Stimulated activated CD8-positive, alpha-beta memory T cell treated with anti-CD3 and anti-CD28 coated beads, Interleukin-4, amount 100 ng/mL, for 1 hour (primary cell): ENCODE results near the gene POLR3E.
A peak's percentile ranks its signal among the peaks of the same experiment; 100 is the strongest.
"Not testable (repeated sequence)": the region's sequence is repeated elsewhere in the genome, so short reads cannot be mapped to it uniquely, and the experiment has no call there.

Experiments
- DNase-seq, 2 donors: peaks; one replicate each; pipeline ENCODE4 v3.0.0-alpha.2; 2020; ENCODE audit warnings: low read depth in 2 of 2, low spot score in 1 of 2

POLR3E gene

GRCh38 chr16:22360963-22361659 lies 63.9 kb downstream of the POLR3E start:
- no peak for DNase-seq

DNA sequence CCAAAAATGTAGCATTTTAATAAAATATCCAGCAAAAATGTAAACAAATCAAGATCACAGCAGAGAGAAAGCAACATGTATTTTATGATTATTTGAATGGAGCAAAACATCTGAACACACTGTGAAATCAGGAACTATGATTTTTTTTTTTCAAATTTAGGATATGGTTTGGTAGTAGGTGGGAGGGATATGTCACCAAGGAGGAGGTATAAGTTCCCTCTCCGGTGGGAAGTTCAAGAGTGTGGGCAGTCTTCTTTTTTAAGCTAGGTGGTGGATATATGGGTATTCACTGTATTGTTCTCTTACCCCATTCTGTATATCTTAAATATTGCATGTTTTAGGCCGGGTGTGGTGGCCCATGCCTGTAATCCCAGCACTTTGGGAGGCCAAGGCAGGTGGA lies 67.0 kb downstream of the POLR3E start:
- DNase-seq: no peak

- DNase-seq: no peak
Observed at GRCh38 chr16:22366371-22366770, 69.2 kb downstream of the POLR3E start.

GRCh38 chr16:22366889-22367288 lies 69.7 kb downstream of the POLR3E start:
- DNase-seq: no peak

DNA sequence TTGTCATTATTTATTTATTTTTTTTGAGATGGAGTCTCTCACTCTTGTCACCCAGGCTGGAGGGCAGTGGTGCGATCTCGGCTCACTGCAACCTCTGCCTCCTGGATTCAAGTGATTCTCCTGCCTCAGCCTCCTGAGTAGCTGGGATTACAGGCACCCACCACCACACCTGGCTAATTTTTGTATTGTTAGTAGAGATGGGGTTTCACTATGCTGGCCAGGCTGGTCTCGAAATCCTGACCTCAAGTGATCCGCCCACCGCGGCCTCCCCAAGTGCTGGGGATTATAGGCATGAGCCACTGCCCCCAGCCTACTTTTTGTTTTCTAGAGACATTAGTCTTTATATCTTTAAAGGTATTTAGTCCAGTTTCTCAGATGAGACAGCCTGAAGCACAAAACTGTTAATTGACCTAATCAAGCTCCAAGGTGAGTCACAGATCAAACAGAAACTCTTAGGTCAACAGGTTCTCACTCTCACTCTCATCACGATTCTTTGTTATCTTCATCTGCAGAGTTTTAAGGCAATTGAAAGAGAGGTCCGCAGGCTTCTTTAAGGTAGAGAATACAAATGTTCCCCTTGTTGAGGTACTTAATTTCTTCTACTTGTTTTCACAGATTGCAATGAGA lies 71.1 kb downstream of the POLR3E start:
- not testable (repeated sequence) for DNase-seq

- no peak for DNase-seq
Observed at GRCh38 chr16:22369221-22369811, 72.1 kb downstream of the POLR3E start.

DNA sequence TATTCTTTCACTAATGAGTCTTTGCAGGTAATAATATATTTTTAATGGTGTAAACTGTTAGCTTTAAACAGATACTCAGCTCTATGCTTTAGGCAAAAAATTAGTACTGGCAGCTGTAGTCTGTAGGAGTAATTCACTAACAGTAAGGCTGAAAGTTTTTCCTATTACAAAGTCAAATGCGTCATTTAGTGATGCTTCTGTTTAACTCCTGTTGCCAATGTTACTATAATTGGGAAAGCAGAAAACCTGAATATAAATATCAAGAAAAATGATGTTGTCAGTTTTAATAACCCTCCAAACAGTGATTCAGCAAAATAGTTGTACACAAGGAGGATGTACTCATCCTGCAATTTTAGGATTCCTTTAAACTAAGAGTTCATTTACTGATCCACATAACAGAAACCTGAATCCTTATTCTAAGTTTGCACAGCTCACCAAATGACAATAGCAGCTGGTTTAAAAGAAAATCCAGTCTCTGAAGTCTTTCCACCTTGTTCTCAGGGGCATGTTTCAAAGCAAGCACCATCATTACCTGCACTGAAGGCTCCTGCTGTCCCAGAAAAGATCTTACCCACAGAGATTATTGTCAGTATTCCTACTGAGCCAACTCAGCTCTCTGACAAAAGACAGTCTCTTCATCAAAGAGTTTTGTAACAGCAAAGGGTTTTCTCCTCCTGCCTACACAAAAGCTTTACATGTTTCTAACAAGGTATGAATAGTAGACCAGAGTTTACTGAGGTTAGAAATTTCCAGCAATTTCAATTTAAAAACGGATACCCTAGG lies 73.0 kb downstream of the POLR3E start:
- no peak for DNase-seq

GRCh38 chr16:22372882-22373661 lies 75.9 kb downstream of the POLR3E start:
- DNase-seq: no peak

DNA sequence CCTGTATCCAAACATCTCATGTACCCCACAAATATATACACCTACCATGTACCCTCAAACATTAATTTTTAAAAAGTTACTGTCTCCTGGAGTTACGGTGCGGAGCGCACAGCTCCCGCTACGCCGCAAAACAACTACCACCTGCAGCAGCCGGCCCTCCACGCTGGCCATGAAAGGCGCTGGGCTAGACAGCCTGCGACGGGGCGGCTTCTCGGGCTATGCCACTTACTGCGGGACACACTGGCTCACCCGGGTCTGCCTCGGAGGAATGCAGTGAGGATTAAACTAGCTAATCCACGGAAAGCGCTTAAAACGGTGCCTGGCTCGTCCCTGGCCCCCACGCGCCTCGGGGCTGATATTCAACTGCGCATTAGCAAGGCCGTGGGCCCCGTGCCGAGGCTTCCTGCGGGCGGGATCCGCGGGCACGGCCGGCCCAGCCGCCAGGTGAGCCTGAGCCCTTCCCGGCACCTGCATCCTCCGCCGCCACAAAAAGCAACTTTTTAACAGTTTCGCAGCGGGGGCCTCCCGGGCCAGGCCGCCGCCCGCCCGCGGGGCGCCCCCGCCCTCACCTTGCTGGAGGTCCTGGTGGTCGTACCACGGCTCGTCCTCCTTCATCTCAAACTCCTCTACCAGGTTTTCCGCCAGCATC lies 76.6 kb downstream of the POLR3E start:
- DNase-seq: peak in 1 of 2 donors; percentile 1

DNA sequence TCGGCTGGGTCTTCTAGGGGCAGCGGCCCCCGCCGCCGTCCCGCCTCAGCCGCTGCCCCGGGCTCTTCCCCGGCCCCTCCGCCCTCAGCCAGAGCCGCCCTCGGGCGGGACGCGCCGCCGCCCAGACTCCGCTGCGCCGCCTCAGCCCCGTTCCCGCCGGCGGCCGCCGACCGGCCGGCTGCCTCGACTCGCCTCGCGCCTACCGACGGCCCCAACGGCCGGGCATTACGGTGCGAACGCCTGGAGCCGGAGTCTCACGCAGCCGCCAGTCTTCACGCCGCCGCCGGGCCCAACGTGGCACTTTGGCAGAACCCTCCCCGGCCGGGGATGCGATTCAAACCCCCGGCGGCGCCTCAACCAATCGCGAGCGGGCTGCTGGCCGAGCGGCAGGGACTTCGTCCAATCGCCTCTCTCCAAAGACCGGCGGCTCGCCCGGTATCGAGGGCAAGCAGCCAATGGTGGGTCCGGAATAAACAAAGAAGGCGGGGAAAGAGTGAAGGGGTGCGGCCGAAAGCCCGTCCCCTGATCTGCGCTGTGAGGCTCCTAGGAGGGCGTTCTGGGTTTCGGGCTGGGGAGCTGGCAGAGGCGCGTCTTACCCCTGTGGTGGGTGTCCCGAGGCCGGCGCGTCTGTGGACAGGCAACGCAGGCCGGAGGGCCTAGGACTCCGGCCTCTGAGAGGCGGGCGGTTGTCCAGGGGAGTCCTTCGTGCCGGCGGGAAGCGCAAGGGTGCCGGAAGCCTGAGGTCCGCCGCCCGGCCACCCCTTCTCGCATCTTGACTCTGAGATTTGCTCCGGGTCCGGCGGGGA lies 77.3 kb downstream of the POLR3E start, which contains the start of gene CDR2:
Gene CDR2, minus strand, starts transcription at position 309 of the 806 bp plus-strand sequence. CDS start 310 bp downstream, outside the sequence.
- DNase-seq: peak; percentile 88 to 97

DNA sequence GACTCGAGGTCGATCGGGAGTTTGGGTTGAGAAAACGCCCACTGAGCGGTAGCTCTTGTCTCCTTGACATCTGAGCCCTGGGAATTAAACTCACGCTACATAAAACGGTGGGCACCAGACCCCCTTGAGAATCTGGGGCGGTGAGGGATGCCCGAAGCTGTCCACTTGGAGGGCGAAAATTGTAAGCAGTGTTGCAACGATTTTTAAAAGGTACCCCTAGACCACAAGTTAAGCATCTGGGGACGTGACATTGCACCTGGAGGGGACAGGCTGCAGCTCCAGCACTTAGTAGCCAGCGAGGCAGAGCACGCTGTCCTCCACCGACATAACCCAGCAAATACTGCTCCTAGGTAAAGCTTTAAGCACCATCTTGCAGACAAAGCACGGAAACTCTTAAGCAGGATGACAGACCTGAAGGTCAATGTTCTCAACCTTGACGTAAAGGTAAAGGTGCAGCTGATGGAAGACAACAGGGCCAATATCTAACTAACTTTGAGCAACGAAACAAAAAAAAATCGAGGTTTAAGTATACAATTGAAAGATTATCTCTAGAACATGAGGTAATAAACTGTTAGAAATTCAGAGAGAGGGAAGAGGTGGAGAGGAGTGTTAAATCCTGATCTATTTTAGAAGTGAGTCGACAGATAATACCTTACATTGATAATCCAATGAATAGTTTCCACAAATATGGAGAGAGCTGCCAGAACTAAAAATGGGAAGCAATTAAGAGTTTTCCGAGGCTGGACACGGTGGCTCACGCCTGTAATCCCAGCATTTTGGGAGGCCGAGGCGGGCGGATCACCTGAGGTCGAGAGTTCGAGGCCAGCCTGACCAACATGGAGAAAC lies 78.1 kb downstream of the POLR3E start:
- DNase-seq: no peak

DNA sequence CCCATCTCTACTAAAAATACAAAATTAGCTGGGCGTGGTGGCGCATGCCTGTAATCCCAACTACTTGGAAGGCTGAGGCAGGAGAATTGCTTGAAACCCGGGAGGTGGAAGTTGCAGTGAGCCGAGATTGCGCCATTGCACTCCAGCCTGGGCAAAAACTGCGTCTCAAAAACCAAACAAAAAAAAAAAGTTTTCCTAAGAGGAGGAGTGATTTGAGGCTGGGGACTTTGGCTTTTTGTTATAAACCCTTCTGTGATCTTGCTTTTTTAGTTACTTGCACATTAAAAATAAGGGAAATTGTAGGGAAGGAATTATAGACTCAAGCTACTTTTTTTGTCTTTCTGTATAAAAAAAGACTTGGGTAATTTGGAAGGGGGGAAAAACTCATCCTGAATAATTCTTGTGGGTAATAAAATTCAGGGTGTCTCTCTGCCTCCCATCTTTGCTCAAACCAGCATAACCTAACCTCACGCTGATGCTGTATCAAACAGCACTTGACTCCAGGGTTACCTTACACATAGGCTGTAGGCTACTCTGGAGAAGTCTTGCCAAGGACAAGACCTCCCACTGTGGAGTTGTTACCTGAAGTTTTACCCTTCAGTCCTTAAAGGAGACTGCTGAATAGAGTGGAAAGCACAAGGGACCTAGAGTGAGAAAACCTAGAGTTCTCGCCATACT lies 78.9 kb downstream of the POLR3E start:
- DNase-seq: no peak

- DNase-seq: no peak
Observed at GRCh38 chr16:22379656-22380055, 82.4 kb downstream of the POLR3E start.

- no peak for DNase-seq
Observed at GRCh38 chr16:22380529-22380928, 83.3 kb downstream of the POLR3E start.

GRCh38 chr16:22381392-22381791 lies 84.2 kb downstream of the POLR3E start:
- DNase-seq: no peak

- no peak for DNase-seq
Observed at GRCh38 chr16:22383827-22384226, 86.6 kb downstream of the POLR3E start.
